GM21447 (cell line): ENCODE results near the gene ATP6V1F.

Experiments
- ATAC-seq: cut with Tn5 transposase; IDR thresholded peaks from one replicate; pipeline ENCODE4 v1.9.1; 2021; ENCODE audit not compliant: unreplicated experiment

The ATP6V1F gene

GRCh38 chr7:128847721-128848211, 14.9 kb upstream of the ATP6V1F start:
- no peak for ATAC-seq

- ATAC-seq = no peak
These were observed 14.1 kb upstream of the ATP6V1F start for GRCh38 chr7:128848289-128849155.

GRCh38 chr7:128849156-128849515, 13.5 kb upstream of the ATP6V1F start:
- no peak for ATAC-seq

- no peak for ATAC-seq
These were observed 12.7 kb upstream of the ATP6V1F start for GRCh38 chr7:128849804-128850490.

GRCh38 chr7:128852537-128853254, 10.0 kb upstream of the ATP6V1F start:
- no peak for ATAC-seq

GRCh38 chr7:128853799-128854198, 8.9 kb upstream of the ATP6V1F start:
- no peak for ATAC-seq

- ATAC-seq = no peak
These were observed 8.3 kb upstream of the ATP6V1F start for GRCh38 chr7:128854396-128854795.

- no peak for ATAC-seq
These were observed 7.1 kb upstream of the ATP6V1F start for GRCh38 chr7:128855559-128855958.

- no peak for ATAC-seq
These were observed 6.5 kb upstream of the ATP6V1F start for GRCh38 chr7:128856001-128856718.

GRCh38 chr7:128858380-128859231, 4.0 kb upstream of the ATP6V1F start:
- no peak for ATAC-seq

GRCh38 chr7:128859232-128860157, 3.2 kb upstream of the ATP6V1F start:
- no peak for ATAC-seq

- no peak for ATAC-seq
These were observed 2.2 kb upstream of the ATP6V1F start for GRCh38 chr7:128860158-128861073.

- ATAC-seq = peak; percentile 1
These were observed 592 bp upstream of the ATP6V1F start for GRCh38 chr7:128861957-128862570.

GRCh38 chr7:128863433-128863989, 855 bp downstream of the ATP6V1F start:
- peak; percentile 34 for ATAC-seq

GRCh38 chr7:128865303-128865702, 2.6 kb downstream of the ATP6V1F start:
- ATAC-seq = no peak

- ATAC-seq = no peak
These were observed 3.6 kb downstream of the ATP6V1F start for GRCh38 chr7:128865996-128866877.
